K562 (cell line): ENCODE data around the gene CHST8. TPM values are rescaled to one million over a fixed set of nuclear protein-coding genes. Genes with fewer than 3 reads are reported as not detected.

Experiments
- E4F1 ChIP-seq: fragments of 250-450 bp; sonication (Bioruptor Pico); IDR thresholded peaks from 2 replicates; pipeline ENCODE4 v1.5.0; 2021; ENCODE audit warnings: mild to moderate bottlenecking, borderline replicate concordance
- HNRNPL ChIP-seq: fragments of 200-400 bp; formaldehyde crosslinking; IDR thresholded peaks from 2 replicates; pipeline ENCODE4 v1.6.1; 2017; ENCODE audit warnings: low read depth, mild to moderate bottlenecking, low read length
- HOXB6 ChIP-seq: fragments of 250-450 bp; sonication (Bioruptor Pico); IDR thresholded peaks from 2 replicates; pipeline ENCODE4 v1.5.1; 2022; ENCODE audit warnings: mild to moderate bottlenecking, borderline replicate concordance
- KLF16 ChIP-seq: IDR thresholded peaks from 2 replicates; pipeline ENCODE4 v1.6.1; 2016; ENCODE audit warnings: antibody characterized with exemption
- MTF1 ChIP-seq: fragments of 250-450 bp; sonication (Bioruptor Pico); IDR thresholded peaks from 2 replicates; pipeline ENCODE4 v1.9.0; 2021; ENCODE audit warnings: moderate library complexity, mild to moderate bottlenecking, inconsistent platforms, borderline replicate concordance
- MXD1 ChIP-seq: fragments of 250-450 bp; sonication (Bioruptor Pico); IDR thresholded peaks from 2 replicates; pipeline ENCODE4 v1.8.0; 2021; ENCODE audit warnings: borderline replicate concordance, mild to moderate bottlenecking, moderate library complexity; ENCODE audit not compliant: poor library complexity, severe bottlenecking
- NR3C1 ChIP-seq: sonication (generic); formaldehyde crosslinking; IDR thresholded peaks from 2 replicates; pipeline ENCODE4 v1.8.1; 2022; ENCODE audit warnings: missing genetic modification reagents
- ZNF384 ChIP-seq: IDR thresholded peaks from 2 replicates; pipeline ENCODE4 v1.6.1; 2012; ENCODE audit warnings: low read depth, low read length, improper control_type of control experiment
- ZNF639 ChIP-seq, 2 experiments: fragments of 200-800 bp in 1 of 2; sonication (Bioruptor generic) in 1 of 2; sonication (generic) in 1 of 2; formaldehyde crosslinking in 1 of 2; IDR thresholded peaks in 1 of 2; conservative IDR thresholded peaks in 1 of 2; 2 replicates each; pipeline versions ENCODE4 v1.5.0 to v1.6.1; 2016 to 2020; ENCODE audit warnings: missing compliant biosample characterization in 1 of 2, missing genetic modification characterization in 1 of 2, missing genetic modification reagents in 1 of 2
- polyA plus RNA-seq, 8 experiments: library from polyadenylated mRNA; depleted of rRNA in 4 of 8; stranded (reverse) in 5 of 8; unstranded in 3 of 8; fragments of >200 nt; fragmentation: Nextera tagmentation in 2 of 8; fragmentation: Illumina TruSeq in 1 of 8; extraction: Ambion mirVana in 2 of 8; extraction: Trizol in 1 of 8; gene quantifications; 2 replicates each; pipeline versions ENCODE4 v1.2.1 to v1.2.3, GENCODE V29; 2011 to 2014; ENCODE audit warnings: inconsistent platforms in 1 of 8, missing spikeins in 1 of 8
- total RNA-seq, 7 experiments: library from RNA; depleted of rRNA in 6 of 7; stranded (reverse); fragments of >200 nt in 6 of 7; fragmentation: Illumina TruSeq in 2 of 7; extraction: Trizol in 2 of 7; gene quantifications; 2 replicates each; pipeline versions ENCODE4 v1.2.1 to v1.2.3, GENCODE V29; 2011 to 2021; ENCODE audit warnings: low replicate concordance in 1 of 7

Gene CHST8
- total and polyA plus RNA-seq, 9 of the 15 experiments (the other 6 are each of a cell fraction or from before 2014, with no cell fraction given) = 0.11 TPM; not detected in 8

- no peak for TF ChIP-seq E4F1 (CRISPR knock-in tag)
- no peak for TF ChIP-seq HOXB6 (CRISPR knock-in tag)
- TF ChIP-seq KLF16 = no peak
- TF ChIP-seq MXD1 = no peak
- TF ChIP-seq ZNF639 (CRISPR knock-in tag; conservative IDR thresholded peaks at IDR 0.05 in 1 of 2, IDR thresholded peaks at IDR 0.05 in 1 of 2) = no peak
- TF ChIP-seq HNRNPL = no peak
- TF ChIP-seq ZNF384 = no peak
- no peak for TF ChIP-seq NR3C1 (CRISPR knock-in tag)
- no peak for TF ChIP-seq MTF1
These were observed 76.0 kb downstream of the CHST8 start (continued) for GRCh38 chr19:33697766-33698165.
